Endodermal cell (in vitro differentiated cells): Measurements from ENCODE around the gene CBLB. TPM values are rescaled to one million over a fixed set of nuclear protein-coding genes. Genes with fewer than 3 reads are reported as not detected.

ENCODE experiments used
- DNase-seq: peaks from one replicate; pipeline ENCODE4 v3.0.0-alpha.2; 2017
- H3K27ac ChIP-seq: 2 replicates; pipeline ENCODE4 v1.5.1; 2013; ENCODE audit warnings: mild to moderate bottlenecking, low read depth, low read length, moderate library complexity
- H3K27me3 ChIP-seq: 2 replicates; pipeline ENCODE4 v1.6.1; 2013; ENCODE audit warnings: mild to moderate bottlenecking, low read length, moderate library complexity; ENCODE audit not compliant: insufficient read depth, control insufficient read depth, poor library complexity, severe bottlenecking
- H3K36me3 ChIP-seq: 2 replicates; pipeline ENCODE4 v1.7.0; 2013; ENCODE audit warnings: mild to moderate bottlenecking, low read length, moderate library complexity; ENCODE audit not compliant: control insufficient read depth, insufficient read depth
- H3K4me1 ChIP-seq: one replicate; pipeline ENCODE4 v1.7.0; 2013; ENCODE audit warnings: low read length; ENCODE audit not compliant: control insufficient read depth, insufficient read depth
- H3K4me3 ChIP-seq: 2 replicates; pipeline ENCODE4 v1.5.1; 2013; ENCODE audit warnings: mild to moderate bottlenecking, low read length, moderate library complexity
- H3K9ac ChIP-seq: 2 replicates; pipeline ENCODE4 v1.6.1; 2013; ENCODE audit warnings: mild to moderate bottlenecking, low read length, moderate library complexity; ENCODE audit not compliant: poor library complexity, severe bottlenecking; ENCODE audit errors: extremely low read depth
- H3K9me3 ChIP-seq: 2 replicates; pipeline ENCODE4 v1.6.1; 2013; ENCODE audit warnings: mild to moderate bottlenecking, low read length, moderate library complexity; ENCODE audit not compliant: control insufficient read depth
- H3K27ac Mint-ChIP-seq: 2 replicates; pipeline ENCODE4 v1.8.0; 2020; ENCODE audit warnings: mixed read lengths
- H3K27me3 Mint-ChIP-seq: 2 replicates; pipeline ENCODE4 v1.8.0; 2021; ENCODE audit warnings: mild to moderate bottlenecking, mixed read lengths; ENCODE audit not compliant: insufficient read depth
- H3K36me3 Mint-ChIP-seq: 2 replicates; pipeline ENCODE4 v1.8.0; 2020; ENCODE audit warnings: low read depth, mixed read lengths
- H3K4me1 Mint-ChIP-seq: 2 replicates; pipeline ENCODE4 v1.8.0; 2020; ENCODE audit warnings: mixed read lengths
- H3K4me3 Mint-ChIP-seq: 2 replicates; pipeline ENCODE4 v1.8.0; 2020; ENCODE audit warnings: mild to moderate bottlenecking, moderate library complexity, mixed read lengths
- H3K9me3 Mint-ChIP-seq: 2 replicates; pipeline ENCODE4 v1.8.0; 2020; ENCODE audit warnings: mild to moderate bottlenecking, mixed read lengths
- WGBS, 2 experiments: methylation state at CpG; one replicate each; pipeline versions ENCODE4 v1.1.5 to v1.1.7; 2013; ENCODE audit warnings: missing lambda C conversion rate in 2 of 2, mixed read lengths in 1 of 2; ENCODE audit not compliant: insufficient coverage in 1 of 2, insufficient read length in 1 of 2; 5-methylcytosine and 5-hydroxymethylcytosine counted together
- total RNA-seq, 2 donors: library from RNA; stranded (reverse); fragmentation: NEBNext Ultra II Directional in 1 of 2; extraction: Animal tissue kit (Norgen Biotek cat#: 25700) in 1 of 2; gene quantifications; 2 replicates in 1 of 2; 3 replicates in 1 of 2; pipeline ENCODE4 v1.2.1, GENCODE V29; 2021
- TF ChIP-seq, protein P1 (sequence below): fragments of 200-600 bp; sonication (generic); conservative IDR thresholded peaks from 2 replicates; pipeline ENCODE4 v1.5.0; 2021; ENCODE audit warnings: antibody characterized with exemption, mild to moderate bottlenecking

CBLB gene
- total RNA-seq, 2 donors from 2014 or later = 45.4 to 60.5 TPM

DNA sequence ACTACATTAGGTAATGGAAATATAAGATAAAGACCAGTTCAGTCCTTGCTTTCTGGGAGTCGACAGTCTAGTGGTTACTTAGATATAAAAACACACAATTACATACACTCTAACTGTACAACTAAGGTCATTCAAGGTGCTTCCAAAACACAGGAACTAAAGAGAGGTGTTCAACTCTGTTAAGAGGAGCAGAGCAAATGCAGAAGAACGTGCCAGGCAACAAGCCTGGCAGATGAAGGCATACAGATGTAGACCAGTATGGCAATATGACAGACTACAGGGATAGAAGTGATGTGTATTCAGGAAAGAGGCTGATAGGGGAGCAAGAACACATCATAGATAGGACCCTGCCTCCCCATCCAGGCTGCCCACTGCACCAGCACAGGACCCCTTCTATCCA is 78.3 kb downstream of the CBLB start:
- Histone ChIP-seq H3K27ac (no peak overlapping the region), H3K36me3 (no peaks in the 10 kb centered on the region), H3K4me3 (no peak overlapping the region), H3K27me3 (peaks cover 52% of the 10 kb centered on the region), H3K9ac (no peak overlapping the region), H3K9me3 (no peaks in the 10 kb centered on the region), H3K4me1 (peaks cover 4% of the 10 kb centered on the region)
- Mint-ChIP-seq H3K27ac (no peak overlapping the region), H3K36me3 (peaks cover 2% of the 10 kb centered on the region), H3K9me3 (no peaks in the 10 kb centered on the region), H3K4me3 (no peak overlapping the region), H3K27me3 (no peaks in the 10 kb centered on the region), H3K4me1 (peaks cover 60% of the 10 kb centered on the region)
- DNase-seq = no peak
- 88 to 92% methylated on average over 1 to 2 of the region's 2 CpGs for WGBS, 2 experiments
- TF ChIP-seq, protein P1, sequence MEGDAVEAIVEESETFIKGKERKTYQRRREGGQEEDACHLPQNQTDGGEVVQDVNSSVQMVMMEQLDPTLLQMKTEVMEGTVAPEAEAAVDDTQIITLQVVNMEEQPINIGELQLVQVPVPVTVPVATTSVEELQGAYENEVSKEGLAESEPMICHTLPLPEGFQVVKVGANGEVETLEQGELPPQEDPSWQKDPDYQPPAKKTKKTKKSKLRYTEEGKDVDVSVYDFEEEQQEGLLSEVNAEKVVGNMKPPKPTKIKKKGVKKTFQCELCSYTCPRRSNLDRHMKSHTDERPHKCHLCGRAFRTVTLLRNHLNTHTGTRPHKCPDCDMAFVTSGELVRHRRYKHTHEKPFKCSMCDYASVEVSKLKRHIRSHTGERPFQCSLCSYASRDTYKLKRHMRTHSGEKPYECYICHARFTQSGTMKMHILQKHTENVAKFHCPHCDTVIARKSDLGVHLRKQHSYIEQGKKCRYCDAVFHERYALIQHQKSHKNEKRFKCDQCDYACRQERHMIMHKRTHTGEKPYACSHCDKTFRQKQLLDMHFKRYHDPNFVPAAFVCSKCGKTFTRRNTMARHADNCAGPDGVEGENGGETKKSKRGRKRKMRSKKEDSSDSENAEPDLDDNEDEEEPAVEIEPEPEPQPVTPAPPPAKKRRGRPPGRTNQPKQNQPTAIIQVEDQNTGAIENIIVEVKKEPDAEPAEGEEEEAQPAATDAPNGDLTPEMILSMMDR = no peak

DNA sequence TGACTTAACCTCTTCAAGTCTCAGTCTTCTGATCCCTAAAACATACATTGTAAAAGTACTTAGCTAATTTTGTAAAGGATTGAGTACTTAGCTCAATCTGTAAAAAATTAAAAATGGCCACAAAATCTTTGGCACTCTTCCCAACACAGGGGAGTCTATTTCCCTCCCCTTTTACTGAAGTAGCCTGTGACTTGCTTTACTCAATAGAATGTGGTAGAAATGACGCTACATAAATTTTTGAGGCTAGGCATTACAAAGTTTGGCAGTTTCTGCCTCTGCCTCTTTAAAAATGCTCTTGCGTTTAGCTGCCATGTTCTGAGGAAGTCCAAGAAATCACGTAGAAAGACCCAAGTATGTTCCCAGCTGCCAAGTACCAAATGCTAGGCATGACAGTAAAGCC is 80.2 kb downstream of the CBLB start:
- Histone ChIP-seq H3K4me1 (peaks cover 4% of the 10 kb centered on the region), H3K27ac (no peak overlapping the region), H3K27me3 (peaks cover 55% of the 10 kb centered on the region), H3K9me3 (no peaks in the 10 kb centered on the region), H3K4me3 (no peak overlapping the region), H3K36me3 (no peaks in the 10 kb centered on the region), H3K9ac (no peak overlapping the region)
- H3K27me3 Mint-ChIP-seq = no peaks in the 10 kb centered on the region
- no peak overlapping the region for H3K27ac Mint-ChIP-seq
- H3K4me3 Mint-ChIP-seq = no peak overlapping the region
- TF ChIP-seq, protein P1 = no peak
- peaks cover 65% of the 10 kb centered on the region for H3K4me1 Mint-ChIP-seq
- WGBS, 2 experiments = 95 to 100% methylated on average over 2 to 3 of the region's 3 CpGs
- H3K9me3 Mint-ChIP-seq = no peaks in the 10 kb centered on the region
- no peak for DNase-seq
- H3K36me3 Mint-ChIP-seq = no peaks in the 10 kb centered on the region

DNA sequence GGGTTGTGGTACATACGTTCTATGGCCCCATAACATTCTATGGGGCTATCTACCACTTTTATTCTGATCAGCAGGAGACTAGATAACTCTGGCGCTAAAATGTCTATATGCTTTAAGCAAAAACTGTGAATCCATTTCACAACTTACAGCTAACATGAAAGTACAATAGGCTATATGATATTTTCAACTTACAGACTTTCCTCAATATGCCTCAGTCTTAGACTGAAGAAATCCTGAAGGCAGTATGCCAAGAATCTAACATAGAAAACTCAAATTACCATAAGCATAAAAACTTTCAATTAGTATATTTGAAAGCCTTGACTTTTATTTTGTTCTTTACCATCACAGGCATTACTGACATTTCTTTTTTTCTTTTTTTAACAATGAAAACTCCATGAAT is 81.4 kb downstream of the CBLB start:
- H3K27me3 Mint-ChIP-seq = no peaks in the 10 kb centered on the region
- Histone ChIP-seq H3K4me1 (peaks cover 4% of the 10 kb centered on the region), H3K27ac (no peak overlapping the region), H3K27me3 (peaks cover 53% of the 10 kb centered on the region), H3K9me3 (no peaks in the 10 kb centered on the region), H3K9ac (no peak overlapping the region), H3K4me3 (no peak overlapping the region), H3K36me3 (no peaks in the 10 kb centered on the region)
- no peak overlapping the region for H3K27ac Mint-ChIP-seq
- no peaks in the 10 kb centered on the region for H3K36me3 Mint-ChIP-seq
- no peak overlapping the region for H3K4me3 Mint-ChIP-seq
- no peak for DNase-seq
- TF ChIP-seq, protein P1 = no peak
- 83 to 89% methylated on average over 1 to 2 of the region's 2 CpGs for WGBS, 2 experiments
- no peaks in the 10 kb centered on the region for H3K9me3 Mint-ChIP-seq
- peaks cover 57% of the 10 kb centered on the region for H3K4me1 Mint-ChIP-seq
